HG03039 (cell line): Measurements from ENCODE around the gene PRDM8.
"Not testable (repeated sequence)": the region's sequence is repeated elsewhere in the genome, so short reads cannot be mapped to it uniquely, and the experiment has no call there.

ENCODE experiments used
- ATAC-seq: cut with Tn5 transposase; IDR thresholded peaks from one replicate; pipeline ENCODE4 v1.9.1; 2021; ENCODE audit warnings: mild to moderate bottlenecking, moderate library complexity; ENCODE audit not compliant: unreplicated experiment

The PRDM8 gene

GRCh38 chr4:80196922-80197573 is at the start of gene PRDM8:
TSS of gene PRDM8 (plus strand) at chr4:80197503. CDS start at chr4:80200081, 2,578 bp downstream.
- ATAC-seq = no peak

- ATAC-seq = no peak
These were observed 46.7 kb upstream of the PRDM8 start for GRCh38 chr4:80150387-80151180.

- ATAC-seq = no peak
These were observed 45.3 kb upstream of the PRDM8 start for GRCh38 chr4:80151981-80152380.

- no peak for ATAC-seq
These were observed 43.3 kb upstream of the PRDM8 start for GRCh38 chr4:80153874-80154544.

- ATAC-seq = no peak
These were observed 42.8 kb upstream of the PRDM8 start for GRCh38 chr4:80154545-80154933.

- ATAC-seq = no peak
These were observed 41.9 kb upstream of the PRDM8 start for GRCh38 chr4:80155316-80155982.

- no peak for ATAC-seq
These were observed 40.9 kb upstream of the PRDM8 start for GRCh38 chr4:80156410-80156809.

- ATAC-seq = no peak
These were observed 35.8 kb upstream of the PRDM8 start for GRCh38 chr4:80161413-80162058.

- no peak for ATAC-seq
These were observed 34.9 kb upstream of the PRDM8 start for GRCh38 chr4:80162418-80162817.

- ATAC-seq = no peak
These were observed 31.4 kb upstream of the PRDM8 start for GRCh38 chr4:80165855-80166254.

GRCh38 chr4:80171251-80171650 is 26.1 kb upstream of the PRDM8 start:
- ATAC-seq = no peak

GRCh38 chr4:80171656-80172055 is 25.6 kb upstream of the PRDM8 start:
- ATAC-seq = no peak

GRCh38 chr4:80172203-80172602 is 25.1 kb upstream of the PRDM8 start:
- ATAC-seq = peak; percentile 52

GRCh38 chr4:80173401-80173800 is 23.9 kb upstream of the PRDM8 start:
- peak; percentile 81 for ATAC-seq

GRCh38 chr4:80173841-80174240 is 23.5 kb upstream of the PRDM8 start:
- ATAC-seq = no peak

GRCh38 chr4:80177793-80178192 is 19.5 kb upstream of the PRDM8 start:
- ATAC-seq = not testable (repeated sequence)

GRCh38 chr4:80178964-80179363 is 18.3 kb upstream of the PRDM8 start:
- ATAC-seq = no peak

- no peak for ATAC-seq
These were observed 17.6 kb upstream of the PRDM8 start for GRCh38 chr4:80179637-80180161.

GRCh38 chr4:80180743-80181142 is 16.6 kb upstream of the PRDM8 start:
- no peak for ATAC-seq

- no peak for ATAC-seq
These were observed 15.0 kb upstream of the PRDM8 start for GRCh38 chr4:80182237-80182866.
